HG03139 (cell line): ENCODE results near the gene MYADM.
"Not testable (repeated sequence)": the region's sequence is repeated elsewhere in the genome, so short reads cannot be mapped to it uniquely, and the experiment has no call there.

Source experiments
- ATAC-seq: cut with Tn5 transposase; IDR thresholded peaks from one replicate; pipeline ENCODE4 v1.9.1; 2021; ENCODE audit not compliant: unreplicated experiment

The MYADM gene

DNA sequence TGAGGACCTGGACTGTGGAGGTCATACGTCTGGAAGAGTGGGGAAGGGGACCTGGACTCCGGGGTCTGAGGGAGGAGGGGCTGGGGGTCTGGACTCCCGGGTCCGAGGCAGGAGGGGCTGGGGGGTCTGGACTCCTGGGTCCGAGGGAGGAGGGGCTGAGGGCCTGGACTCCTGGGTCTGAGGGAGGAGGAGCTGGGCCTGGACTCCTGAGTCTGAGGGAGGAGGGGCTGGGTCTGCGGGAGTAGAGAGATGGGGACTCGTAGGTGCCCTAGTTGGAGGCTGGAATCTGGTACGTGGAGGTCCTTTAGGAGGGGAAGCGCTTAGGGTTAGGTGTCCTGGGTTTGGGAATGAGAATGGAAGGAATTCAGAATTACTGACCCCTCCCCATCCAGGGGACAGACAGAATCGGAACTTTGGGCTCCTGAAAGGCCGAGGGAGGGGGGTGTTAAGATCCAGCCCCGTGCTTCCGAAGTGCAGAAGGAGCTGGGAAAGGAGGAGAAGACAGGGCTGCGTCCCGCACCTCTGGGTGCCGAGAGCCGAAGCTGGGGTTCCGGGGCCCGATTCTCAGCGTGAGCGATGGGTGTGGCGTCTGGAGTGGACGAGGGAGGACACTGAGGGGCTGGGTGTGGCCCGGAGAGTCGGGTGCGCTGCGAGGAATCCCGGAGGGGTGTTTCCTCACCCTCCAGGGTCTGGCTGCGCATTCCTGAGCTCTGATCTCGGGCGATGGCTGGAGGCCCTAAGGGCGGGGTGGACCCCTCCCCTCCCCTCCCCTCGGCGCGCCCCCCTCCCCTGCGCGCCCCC, 608 bp downstream of the MYADM start:
- no peak for ATAC-seq

DNA sequence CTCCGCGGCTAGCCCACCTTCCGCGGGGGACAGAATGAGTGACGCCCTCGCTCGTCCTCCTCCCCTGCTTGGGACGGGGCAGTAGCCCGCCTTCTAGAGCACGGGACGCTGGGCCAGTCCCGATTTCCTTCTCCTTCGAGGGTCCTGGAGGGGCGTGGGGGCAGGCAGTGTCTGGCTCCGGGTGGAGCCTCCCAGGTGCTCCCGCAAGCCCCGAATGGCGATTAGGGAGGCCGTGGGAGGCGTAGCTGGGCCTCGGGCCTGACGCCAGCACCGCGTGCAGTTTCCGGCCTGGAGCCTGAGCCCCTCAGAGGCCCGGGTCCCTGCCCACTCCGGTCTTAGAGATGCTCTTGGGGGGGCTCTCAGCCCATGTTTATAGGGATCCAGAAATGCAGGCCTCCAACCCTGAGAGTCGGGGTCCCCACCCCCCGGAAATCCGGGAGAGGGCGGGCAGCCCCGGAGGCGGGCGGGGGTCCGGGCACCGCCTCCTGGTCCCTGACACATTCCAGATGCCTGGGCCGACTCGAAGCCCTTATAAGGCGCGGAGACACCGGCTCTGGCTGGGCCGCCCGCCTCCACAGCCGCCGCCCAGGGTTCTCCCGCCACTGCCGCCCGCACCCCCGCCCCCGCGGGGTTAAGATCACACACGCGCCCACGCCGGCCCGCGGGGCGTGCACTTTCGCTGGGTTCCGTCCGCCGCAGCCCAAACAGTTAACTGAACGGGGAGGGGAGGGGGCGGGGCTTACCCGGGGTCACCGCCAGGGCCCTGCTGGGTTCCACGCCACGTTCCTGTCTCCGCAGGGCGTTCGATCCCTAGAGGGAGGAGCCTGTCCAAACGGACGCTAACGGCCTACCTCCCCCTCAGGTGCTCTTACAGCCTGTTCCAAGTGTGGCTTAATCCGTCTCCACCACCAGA, 1.5 kb downstream of the MYADM start:
- peak; percentile 31 for ATAC-seq

DNA sequence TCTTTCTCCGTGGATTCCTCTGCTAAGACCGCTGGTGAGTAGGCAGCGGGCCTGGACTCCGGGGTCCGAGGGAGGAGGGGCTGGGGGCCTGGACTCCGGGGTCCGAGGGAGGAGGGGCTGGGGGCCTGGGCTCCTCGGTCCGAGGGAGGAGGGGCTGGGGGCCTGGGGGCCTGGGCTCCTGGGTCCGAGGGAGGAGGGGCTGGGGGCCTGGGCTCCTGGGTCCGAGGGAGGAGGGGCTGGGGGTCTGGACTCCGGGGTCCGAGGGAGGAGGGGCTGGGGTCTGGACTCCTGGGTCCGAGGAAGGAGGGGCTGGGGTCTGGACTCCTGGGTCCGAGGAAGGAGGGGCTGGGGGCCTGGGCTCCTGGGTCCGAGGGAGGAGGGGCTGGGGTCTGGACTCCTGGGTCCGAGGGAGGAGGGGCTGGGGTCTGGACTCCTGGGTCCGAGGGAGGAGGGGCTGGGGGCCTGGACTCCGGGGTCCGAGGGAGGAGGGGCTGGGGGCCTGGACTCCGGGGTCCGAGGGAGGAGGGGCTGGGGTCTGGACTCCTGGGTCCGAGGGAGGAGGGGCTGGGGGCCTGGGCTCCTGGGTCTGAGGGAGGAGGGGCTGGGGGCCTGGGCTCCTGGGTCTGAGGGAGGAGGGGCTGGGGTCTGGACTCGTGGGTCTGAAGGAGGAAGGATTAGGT, 2.3 kb downstream of the MYADM start:
- ATAC-seq: not testable (repeated sequence)

GRCh38 chr19:53870485-53870844, 2.8 kb downstream of the MYADM start:
- no peak for ATAC-seq

DNA sequence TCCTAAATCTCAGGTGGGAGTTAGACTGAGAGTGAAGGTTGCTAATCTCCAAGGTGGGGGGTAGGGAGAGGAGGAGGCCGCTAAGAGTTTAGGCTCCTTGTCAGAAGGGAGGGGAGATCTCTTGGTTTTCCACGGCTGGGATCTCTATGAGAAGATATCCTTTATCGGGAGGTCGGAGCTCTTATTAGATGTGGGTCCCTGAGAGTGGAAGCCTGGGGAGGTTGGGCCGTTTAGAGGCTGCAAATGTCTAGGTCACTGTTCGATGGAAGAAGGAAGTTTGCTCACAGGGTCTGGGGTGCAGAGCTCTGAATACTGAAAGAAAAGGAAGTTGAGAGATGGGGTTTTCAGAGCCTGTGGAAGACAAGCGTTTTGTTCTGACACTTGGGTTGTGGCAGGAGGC, 3.8 kb downstream of the MYADM start:
- ATAC-seq: no peak

GRCh38 chr19:53872762-53873161, 5.1 kb downstream of the MYADM start:
- no peak for ATAC-seq

DNA sequence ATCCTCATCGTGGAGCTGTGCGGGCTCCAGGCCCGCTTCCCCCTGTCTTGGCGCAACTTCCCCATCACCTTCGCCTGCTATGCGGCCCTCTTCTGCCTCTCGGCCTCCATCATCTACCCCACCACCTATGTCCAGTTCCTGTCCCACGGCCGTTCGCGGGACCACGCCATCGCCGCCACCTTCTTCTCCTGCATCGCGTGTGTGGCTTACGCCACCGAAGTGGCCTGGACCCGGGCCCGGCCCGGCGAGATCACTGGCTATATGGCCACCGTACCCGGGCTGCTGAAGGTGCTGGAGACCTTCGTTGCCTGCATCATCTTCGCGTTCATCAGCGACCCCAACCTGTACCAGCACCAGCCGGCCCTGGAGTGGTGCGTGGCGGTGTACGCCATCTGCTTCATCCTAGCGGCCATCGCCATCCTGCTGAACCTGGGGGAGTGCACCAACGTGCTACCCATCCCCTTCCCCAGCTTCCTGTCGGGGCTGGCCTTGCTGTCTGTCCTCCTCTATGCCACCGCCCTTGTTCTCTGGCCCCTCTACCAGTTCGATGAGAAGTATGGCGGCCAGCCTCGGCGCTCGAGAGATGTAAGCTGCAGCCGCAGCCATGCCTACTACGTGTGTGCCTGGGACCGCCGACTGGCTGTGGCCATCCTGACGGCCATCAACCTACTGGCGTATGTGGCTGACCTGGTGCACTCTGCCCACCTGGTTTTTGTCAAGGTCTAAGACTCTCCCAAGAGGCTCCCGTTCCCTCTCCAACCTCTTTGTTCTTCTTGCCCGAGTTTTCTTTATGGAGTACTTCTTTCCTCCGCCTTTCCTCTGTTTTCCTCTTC, 6.3 kb downstream of the MYADM start:
- ATAC-seq: no peak

DNA sequence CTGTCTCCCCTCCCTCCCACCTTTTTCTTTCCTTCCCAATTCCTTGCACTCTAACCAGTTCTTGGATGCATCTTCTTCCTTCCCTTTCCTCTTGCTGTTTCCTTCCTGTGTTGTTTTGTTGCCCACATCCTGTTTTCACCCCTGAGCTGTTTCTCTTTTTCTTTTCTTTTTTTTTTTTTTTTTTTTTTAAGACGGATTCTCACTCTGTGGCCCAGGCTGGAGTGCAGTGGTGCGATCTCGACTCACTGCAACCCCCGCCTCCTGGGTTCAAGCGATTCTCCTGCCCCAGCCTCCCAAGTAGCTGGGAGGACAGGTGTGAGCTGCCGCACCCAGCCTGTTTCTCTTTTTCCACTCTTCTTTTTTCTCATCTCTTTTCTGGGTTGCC, 6.9 kb downstream of the MYADM start:
- ATAC-seq: no peak

GRCh38 chr19:53875602-53876325, 8.1 kb downstream of the MYADM start:
- ATAC-seq: no peak

- no peak for ATAC-seq
These were observed 9.1 kb downstream of the MYADM start for GRCh38 chr19:53876651-53877224.

GRCh38 chr19:53877361-53877766, 9.7 kb downstream of the MYADM start:
- ATAC-seq: no peak

DNA sequence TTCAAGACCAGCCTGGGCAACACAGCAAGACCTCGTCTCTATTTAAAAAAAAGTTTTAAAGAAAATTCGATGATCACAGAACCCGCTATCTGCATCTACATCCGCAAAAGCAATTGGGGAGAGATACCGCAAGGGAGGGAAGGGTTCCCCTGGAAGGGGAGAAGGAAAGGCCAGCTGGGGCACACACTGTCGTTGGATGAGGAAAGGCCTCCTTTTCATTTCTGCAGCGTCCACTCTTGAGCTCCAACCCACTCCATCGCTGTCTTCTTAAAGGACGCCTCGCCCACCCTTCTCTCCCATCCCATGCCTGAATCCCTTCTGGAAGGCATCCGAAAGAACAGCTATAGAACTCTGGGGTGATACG, 11.1 kb downstream of the MYADM start:
- peak; percentile 8 for ATAC-seq

DNA sequence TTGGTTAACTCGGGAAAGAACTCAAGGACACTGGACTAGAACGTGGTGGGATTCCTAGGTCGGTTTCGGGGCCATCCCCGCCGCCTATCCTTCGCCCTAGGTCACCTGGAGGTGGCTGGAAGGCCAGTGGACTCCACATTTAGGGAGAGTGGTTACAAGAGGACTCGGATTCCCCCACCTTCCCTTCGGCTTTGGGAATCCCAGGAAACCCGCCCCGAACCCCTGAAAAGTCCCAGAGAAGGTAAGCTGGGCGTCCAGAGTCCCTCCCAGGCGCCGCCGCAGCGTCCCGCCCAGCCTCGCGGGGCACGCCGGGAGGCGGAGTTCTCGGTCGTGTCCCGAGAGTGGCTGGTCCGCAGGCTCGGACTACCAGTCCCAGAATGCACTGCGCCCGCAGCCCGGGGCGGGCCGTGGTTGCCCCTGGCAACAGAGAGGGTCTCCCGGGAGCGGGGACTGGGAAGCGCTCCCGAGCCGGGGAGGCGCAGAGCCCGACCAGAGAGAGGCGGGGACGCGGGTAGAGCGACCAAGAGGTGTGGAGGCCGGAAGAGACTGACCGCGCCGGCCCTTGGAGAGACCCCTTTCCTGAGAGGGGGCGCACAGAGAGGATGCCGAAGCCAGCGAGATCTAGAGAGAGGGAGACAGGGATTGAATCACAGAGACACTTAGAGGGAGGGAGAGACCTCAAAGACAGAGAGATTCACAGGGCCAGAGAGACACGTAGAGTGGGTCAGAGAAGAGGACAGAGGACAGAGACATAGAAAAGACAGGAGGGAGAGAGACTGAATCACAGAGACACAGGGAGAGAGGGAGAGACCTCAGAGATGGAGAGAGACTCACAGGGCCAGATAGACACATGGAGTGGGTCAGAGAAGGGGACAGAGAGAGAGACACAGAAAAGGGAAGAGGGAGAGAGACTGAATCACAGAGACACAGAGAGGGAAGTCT, 11.7 kb downstream of the MYADM start:
- ATAC-seq: peak; percentile 86

GRCh38 chr19:53880711-53881481, 13.2 kb downstream of the MYADM start:
- no peak for ATAC-seq

DNA sequence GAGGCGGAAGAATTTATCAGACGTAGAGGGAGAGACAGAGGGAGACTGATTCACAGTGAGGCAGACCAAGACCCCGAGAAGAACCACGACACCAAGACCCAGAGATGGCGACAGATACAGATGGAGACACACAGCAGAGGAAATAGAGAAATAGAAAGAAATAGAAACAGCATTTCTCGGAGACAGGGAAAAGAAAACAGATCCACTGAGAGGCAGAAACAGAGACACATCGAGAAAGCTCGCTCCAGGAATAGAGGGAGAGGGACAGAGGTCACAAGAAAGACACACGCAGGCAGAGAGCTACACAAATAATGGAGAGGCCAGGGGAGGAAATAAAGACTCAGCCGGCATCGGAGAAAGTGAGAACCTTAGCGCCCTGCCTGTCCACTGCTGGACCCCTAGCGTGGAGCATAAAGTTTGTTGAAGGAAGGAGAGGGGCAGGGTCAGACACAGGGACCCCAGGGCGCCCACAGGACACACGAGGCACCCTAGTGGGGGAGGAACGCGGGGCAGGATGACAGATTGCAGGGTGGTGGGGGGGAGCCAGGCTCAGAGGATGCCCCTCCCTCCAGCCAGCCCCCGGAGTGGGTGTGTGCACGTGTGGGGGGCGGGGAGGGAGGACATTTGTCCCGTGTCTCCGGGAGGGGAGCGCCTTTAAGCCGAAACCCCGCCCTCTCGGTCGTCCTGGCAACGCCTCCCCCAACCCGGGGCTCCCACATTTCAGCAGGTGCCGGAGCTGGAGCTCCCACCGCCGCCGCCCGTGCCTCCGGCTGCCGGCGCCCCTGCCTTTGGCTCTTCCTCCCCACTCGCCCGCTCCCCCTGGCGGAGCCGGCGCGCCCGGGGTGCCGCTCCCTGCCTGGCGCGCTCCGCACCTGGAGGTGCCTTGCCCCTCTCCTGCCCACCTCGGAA, 14.1 kb downstream of the MYADM start, which contains the start of gene PRKCG:
Gene PRKCG (plus strand): TSS at position 716 of the 909 bp plus-strand sequence. CDS start 298 bp downstream, outside the sequence.
- no peak for ATAC-seq

DNA sequence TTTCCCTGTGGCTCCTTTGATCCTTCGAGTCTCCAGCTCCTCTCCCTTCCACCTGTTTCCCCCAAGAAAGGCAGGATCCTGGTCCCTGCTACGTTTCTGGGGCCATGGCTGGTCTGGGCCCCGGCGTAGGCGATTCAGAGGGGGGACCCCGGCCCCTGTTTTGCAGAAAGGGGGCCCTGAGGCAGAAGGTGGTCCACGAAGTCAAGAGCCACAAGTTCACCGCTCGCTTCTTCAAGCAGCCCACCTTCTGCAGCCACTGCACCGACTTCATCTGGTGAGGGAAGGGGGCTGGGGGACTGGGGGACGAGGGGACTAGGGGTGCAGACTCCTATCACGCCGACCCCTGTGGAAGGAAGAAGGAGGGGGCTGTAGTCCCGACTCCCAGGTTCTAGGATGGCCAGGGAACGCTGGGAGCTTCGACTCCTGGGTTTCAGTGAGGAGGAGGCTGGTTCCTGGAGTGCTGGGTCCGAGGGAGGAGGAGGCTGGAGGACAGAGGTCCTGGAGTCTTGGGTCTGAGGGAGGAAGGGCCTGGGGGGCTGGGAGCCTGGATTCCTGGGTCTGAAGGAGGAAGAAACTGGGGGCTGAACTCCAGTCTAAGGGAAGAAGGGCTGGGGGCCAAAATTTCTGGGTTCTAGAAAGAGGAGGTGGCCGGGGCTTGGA, 14.8 kb downstream of the MYADM start:
- ATAC-seq: no peak
